Smooth muscle cell (in vitro differentiated cells): ENCODE results near the gene CPAMD8. TPM values are rescaled to one million over a fixed set of nuclear protein-coding genes. Genes with fewer than 3 reads are reported as not detected.
"Not testable (repeated sequence)": the region's sequence is repeated elsewhere in the genome, so short reads cannot be mapped to it uniquely, and the experiment has no call there.

Experiments
- DNase-seq: peaks from one replicate; lab custom pipeline; 2025; ENCODE audit not compliant: unreplicated experiment; lab: John Stamatoyannopoulos, UW
- H2AFZ ChIP-seq: fragments of 200-600 bp; sonication (generic); 2 replicates; pipeline ENCODE4 v1.6.0; 2016; ENCODE audit warnings: antibody characterized with exemption, low read depth, mild to moderate bottlenecking
- H3F3A ChIP-seq: fragments of 200-600 bp; sonication (generic); 2 replicates; pipeline ENCODE4 v1.6.0; 2017; ENCODE audit warnings: antibody characterized with exemption, low read depth
- H3K27ac ChIP-seq: fragments of 200-600 bp; sonication (generic); 2 replicates; pipeline ENCODE4 v1.5.1; 2016; ENCODE audit warnings: low read depth, mild to moderate bottlenecking
- H3K27me3 ChIP-seq: fragments of 200-600 bp; sonication (generic); 2 replicates; pipeline ENCODE4 v1.6.1; 2016; ENCODE audit warnings: low read depth, mild to moderate bottlenecking
- H3K36me3 ChIP-seq: fragments of 200-600 bp; sonication (generic); 2 replicates; pipeline ENCODE4 v1.5.1; 2016; ENCODE audit warnings: low read depth
- H3K4me1 ChIP-seq: fragments of 200-600 bp; sonication (generic); 2 replicates; pipeline ENCODE4 v1.5.1; 2016; ENCODE audit warnings: low read depth
- H3K4me2 ChIP-seq: fragments of 200-600 bp; sonication (generic); 2 replicates; pipeline ENCODE4 v1.6.0; 2016; ENCODE audit warnings: mild to moderate bottlenecking
- H3K4me3 ChIP-seq: fragments of 200-600 bp; sonication (generic); 2 replicates; pipeline ENCODE4 v1.5.1; 2016; ENCODE audit warnings: mild to moderate bottlenecking
- H3K79me2 ChIP-seq: fragments of 200-600 bp; sonication (generic); 2 replicates; pipeline ENCODE4 v1.6.0; 2016; ENCODE audit warnings: low read depth, mild to moderate bottlenecking
- H3K9ac ChIP-seq: fragments of 200-600 bp; sonication (generic); 2 replicates; pipeline ENCODE4 v1.6.0; 2016; ENCODE audit warnings: low read depth
- H3K9me3 ChIP-seq: fragments of 200-600 bp; sonication (generic); replicated peaks from 2 replicates; pipeline ENCODE4 v1.5.1; 2016; ENCODE audit warnings: low read depth
- H4K20me1 ChIP-seq: fragments of 200-600 bp; sonication (generic); 2 replicates; pipeline ENCODE4 v1.6.0; 2016; ENCODE audit warnings: low read depth
- CTCF ChIP-seq: fragments of 200-600 bp; sonication (generic); IDR thresholded peaks from 2 replicates; pipeline ENCODE4 v1.5.1; 2017; ENCODE audit warnings: borderline replicate concordance, mild to moderate bottlenecking, antibody characterized with exemption; ENCODE audit not compliant: insufficient read depth, poor library complexity, severe bottlenecking
- WGBS: methylation state at CpG from one replicate; pipeline ENCODE4 v1.1.7; 2016; ENCODE audit warnings: low lambda C conversion rate; 5-methylcytosine and 5-hydroxymethylcytosine counted together
- polyA plus RNA-seq: library from polyadenylated mRNA; unstranded; fragments of >200 nt; fragmentation: Nextera tagmentation; extraction: Ambion mirVana; gene quantifications from 2 replicates; pipeline ENCODE4 v1.2.1, GENCODE V29; 2016
- total RNA-seq: library from RNA; depleted of rRNA; stranded (reverse); fragments of >200 nt; gene quantifications from 2 replicates; pipeline ENCODE4 v1.2.3, GENCODE V29; 2014

Gene CPAMD8
- total and polyA plus RNA-seq, 2 experiments from 2014 or later, result 0.81 to 9.4 TPM

- TF ChIP-seq CTCF, result no peak
- no peak overlapping the region for H3K4me2 ChIP-seq
- H3K9ac ChIP-seq, result no peak overlapping the region
- H3K27ac ChIP-seq, result no peak overlapping the region
- H3K9me3 ChIP-seq, result no peaks in the 10 kb centered on the region
- H3K4me1 ChIP-seq, result no peaks in the 10 kb centered on the region
- no peaks in the 10 kb centered on the region for H3K79me2 ChIP-seq
- H3F3A ChIP-seq, result no peaks in the 10 kb centered on the region
- WGBS, result 86% methylated on average over 13 of the region's 13 CpGs
- no peak overlapping the region for H3K4me3 ChIP-seq
- no peaks in the 10 kb centered on the region for H3K27me3 ChIP-seq
- no peak for DNase-seq
- no peaks in the 10 kb centered on the region for H4K20me1 ChIP-seq
- H3K36me3 ChIP-seq, result no peaks in the 10 kb centered on the region
- H2AFZ ChIP-seq, result no peak overlapping the region
Observed at GRCh38 chr19:16943942-16944625, 82.5 kb downstream of the CPAMD8 start.

GRCh38 chr19:16943090-16943489 is 83.5 kb downstream of the CPAMD8 start:
- not testable (repeated sequence) for DNase-seq, H2AFZ ChIP-seq, H3K27ac ChIP-seq, H3K36me3 ChIP-seq, H3K9me3 ChIP-seq, H3K27me3 ChIP-seq, H3K79me2 ChIP-seq, H3F3A ChIP-seq, H3K4me3 ChIP-seq, H3K4me1 ChIP-seq, H4K20me1 ChIP-seq, H3K9ac ChIP-seq, H3K4me2 ChIP-seq
- 92% methylated on average over 7 of the region's 7 CpGs for WGBS

GRCh38 chr19:16942583-16942982 is 84.0 kb downstream of the CPAMD8 start:
- Histone ChIP-seq H3K4me2 (no peak overlapping the region), H3K9me3 (no peaks in the 10 kb centered on the region), H3F3A (no peaks in the 10 kb centered on the region), H2AFZ (no peak overlapping the region), H4K20me1 (no peaks in the 10 kb centered on the region), H3K9ac (no peak overlapping the region), H3K27ac (no peak overlapping the region), H3K4me1 (no peaks in the 10 kb centered on the region), H3K27me3 (no peaks in the 10 kb centered on the region), H3K36me3 (no peaks in the 10 kb centered on the region), H3K79me2 (no peaks in the 10 kb centered on the region), H3K4me3 (no peak overlapping the region)
- no peak for DNase-seq
- 91% methylated on average over 6 of the region's 6 CpGs for WGBS
- TF ChIP-seq CTCF, result no peak

DNA sequence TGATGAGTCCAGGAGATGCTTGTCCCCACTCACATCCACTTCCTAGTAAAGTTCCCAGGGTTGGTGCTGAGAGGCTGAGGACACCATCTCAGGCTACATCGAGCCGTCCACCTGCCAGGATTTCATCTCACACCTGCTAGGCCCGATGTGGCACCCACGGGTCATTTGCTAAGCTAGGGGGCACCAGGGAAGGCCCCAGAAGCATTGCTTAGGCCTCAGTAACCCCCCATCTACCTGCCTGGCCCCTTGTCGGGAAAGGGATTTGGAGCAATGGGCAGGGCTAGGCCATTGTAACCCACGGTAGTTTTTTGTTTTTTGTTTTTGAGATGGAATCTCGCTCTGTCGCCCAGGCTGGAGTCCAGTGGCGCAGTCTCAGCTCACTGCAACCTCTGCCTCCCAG is 86.0 kb downstream of the CPAMD8 start:
- WGBS, result 84% methylated on average over 9 of the region's 9 CpGs
- H3K9ac ChIP-seq, result no peak overlapping the region
- H3K4me3 ChIP-seq, result no peak overlapping the region
- no peaks in the 10 kb centered on the region for H3F3A ChIP-seq
- H3K27ac ChIP-seq, result no peak overlapping the region
- H3K36me3 ChIP-seq, result no peaks in the 10 kb centered on the region
- no peaks in the 10 kb centered on the region for H3K27me3 ChIP-seq
- TF ChIP-seq CTCF, result no peak
- DNase-seq, result no peak
- H3K79me2 ChIP-seq, result no peaks in the 10 kb centered on the region
- H3K4me1 ChIP-seq, result no peaks in the 10 kb centered on the region
- H3K9me3 ChIP-seq, result no peaks in the 10 kb centered on the region
- no peaks in the 10 kb centered on the region for H4K20me1 ChIP-seq
- no peak overlapping the region for H3K4me2 ChIP-seq
- H2AFZ ChIP-seq, result no peak overlapping the region

DNA sequence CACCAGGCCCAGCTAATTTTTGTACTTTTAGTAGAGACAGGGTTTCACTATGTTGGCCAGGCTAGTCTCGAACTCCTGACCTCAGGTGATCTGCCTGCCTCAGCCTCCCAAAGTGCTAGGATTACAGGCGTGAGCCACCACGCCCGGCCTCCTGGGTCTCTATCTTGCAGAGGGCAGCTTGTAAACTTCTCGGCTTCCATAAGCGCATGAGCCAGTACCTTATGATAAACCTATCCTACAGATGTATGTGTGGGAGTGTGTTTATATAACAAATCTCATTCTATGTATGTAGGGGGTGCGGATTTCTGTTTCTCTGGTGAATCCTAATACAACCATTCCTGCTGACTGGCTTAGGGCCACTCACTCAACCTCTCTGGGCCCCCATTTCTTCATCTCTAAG is 86.5 kb downstream of the CPAMD8 start:
- not testable (repeated sequence) for H3K36me3 ChIP-seq, DNase-seq, H3K9ac ChIP-seq, H3K4me3 ChIP-seq, H3K27me3 ChIP-seq, H4K20me1 ChIP-seq, H3K4me1 ChIP-seq, H2AFZ ChIP-seq, H3F3A ChIP-seq, H3K9me3 ChIP-seq, H3K4me2 ChIP-seq, H3K79me2 ChIP-seq, H3K27ac ChIP-seq
- 90% methylated on average over 7 of the region's 7 CpGs for WGBS
